ENCODE results near the gene TNK1. TPM values are rescaled to one million over a fixed set of nuclear protein-coding genes. Genes with fewer than 3 reads are reported as not detected.

TNK1 gene
- total and polyA plus RNA-seq, 2 donors (not counting 3 experiments of a cell fraction or from before 2014, with no cell fraction given) = 0.22 to 0.58 TPM

DNA sequence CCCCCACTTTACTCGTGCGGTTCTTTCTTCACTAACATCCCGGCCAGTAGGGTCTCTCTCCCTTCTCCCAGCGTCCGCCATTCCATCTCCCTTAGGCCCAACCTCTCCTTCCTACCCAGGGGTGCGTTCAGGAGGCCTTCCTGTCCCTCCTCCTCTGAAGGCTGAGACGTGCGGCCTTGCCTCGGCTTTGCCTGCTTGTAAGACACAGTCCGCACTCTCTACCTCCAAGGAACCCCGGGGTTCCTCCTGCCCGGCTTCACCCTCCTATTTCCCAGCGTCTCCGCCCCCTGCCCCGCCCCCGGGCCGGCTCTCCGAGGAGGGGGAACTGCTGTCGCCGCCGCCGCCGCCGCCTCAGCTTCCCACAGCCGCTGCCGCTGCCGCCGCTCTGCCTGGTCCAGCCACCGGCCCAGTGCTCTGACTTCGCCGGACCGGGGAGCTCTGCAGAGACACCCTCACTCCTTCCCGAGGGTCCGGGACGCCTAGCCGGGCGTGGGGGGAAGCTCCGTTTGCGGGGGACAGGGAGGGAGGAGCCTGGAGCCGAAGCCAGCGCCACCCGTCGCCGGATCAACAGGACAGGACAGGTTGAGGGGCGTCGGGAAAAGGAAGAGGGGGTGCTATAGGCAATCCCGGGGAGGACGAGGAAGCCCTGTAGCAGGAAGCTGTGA lies 57.2 kb downstream of the TNK1 start:
- TF ChIP-seq, protein P1, sequence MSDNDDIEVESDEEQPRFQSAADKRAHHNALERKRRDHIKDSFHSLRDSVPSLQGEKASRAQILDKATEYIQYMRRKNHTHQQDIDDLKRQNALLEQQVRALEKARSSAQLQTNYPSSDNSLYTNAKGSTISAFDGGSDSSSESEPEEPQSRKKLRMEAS (IDR thresholded peaks at IDR 0.05; ENCODE audit: insufficient read depth, insufficient read length) = no peak
- no peak for TF ChIP-seq POLR2A (IDR thresholded peaks at IDR 0.05; ENCODE audit: low read depth, low read length)
- no peak for TF ChIP-seq POLR2AphosphoS5 (IDR thresholded peaks at IDR 0.05; ENCODE audit: insufficient read depth, low read depth, low read length)
- TF ChIP-seq EZH2 (IDR thresholded peaks at IDR 0.05; ENCODE audit: borderline replicate concordance, low read depth, low read length, severe bottlenecking) = peak; percentile 38
- no peak for TF ChIP-seq MYC (IDR thresholded peaks at IDR 0.05; ENCODE audit: low read depth, low read length)
- TF ChIP-seq GATA2 (IDR thresholded peaks at IDR 0.05; ENCODE audit: insufficient read depth, insufficient read length, low read depth, low read length) = no peak
- TF ChIP-seq JUN (IDR thresholded peaks at IDR 0.05; ENCODE audit: borderline replicate concordance, insufficient read depth, insufficient read length, low read depth) = no peak
- no peaks in the 10 kb centered on the region for H3K79me2 ChIP-seq (ENCODE audit: control insufficient read depth, insufficient read depth, low read length)
- H3K27ac ChIP-seq (ENCODE audit: insufficient read depth, low read depth, low read length) = no peak overlapping the region
- peaks cover 20 to 28% of the 10 kb centered on the region in 2 experiments for H3K27me3 ChIP-seq (ENCODE audit: control insufficient read depth in 2 of 2, insufficient read depth in 2 of 2, low read length in 2 of 2)
- dilution Hi-C loops (cut with MboI; ENCODE audit: extremely low pct_ligation_motif_present, low sequenced_read_pairs) = no loop called here
- intact Hi-C loops (cut with micrococcal nuclease) = loop anchor here (1.0 to 5.0 kb wide), 5 partner anchors 17 to 249 kb away; partner anchors contain the start of genes CTDNEP1, ELP5, SENP3 and TP53
- no peak for FAIRE-seq
- no peak overlapping the region for H3K9ac ChIP-seq (replicated peaks; ENCODE audit: extremely low read depth, insufficient read depth, low read length)
- H3K9me3 ChIP-seq (replicated peaks; ENCODE audit: control insufficient read depth, insufficient read depth, low read length) = no peaks in the 10 kb centered on the region
- POLR2A ChIA-PET = interaction anchor here (1.2 kb wide), 1 partner anchor 34 kb away, joined by 3 read pairs; the partner anchor contains the start of gene TMEM256
- peak overlapping the region in 1 of 3 experiments; percentile 23 for H3K4me3 ChIP-seq (replicated peaks in 1 of 3; ENCODE audit: insufficient read depth in 1 of 3, low read depth in 1 of 3, low read length in 3 of 3)
- H3K9me1 ChIP-seq (replicated peaks; ENCODE audit: control insufficient read depth, extremely low read depth, insufficient read depth, low read length) = no peaks in the 10 kb centered on the region
- H3K4me1 ChIP-seq (ENCODE audit: control insufficient read depth, extremely low read depth, insufficient read depth, low read length) = peaks cover 23% of the 10 kb centered on the region
- DNase-seq (ENCODE audit: low read depth, low spot score) = peak; percentile 18
- H3K4me2 ChIP-seq (ENCODE audit: insufficient read depth, low read length) = no peak overlapping the region
- no peak overlapping the region for H2AFZ ChIP-seq (ENCODE audit: low read depth, low read length)
- BruUV-seq (replicated peaks) = no TSS peak
- CTCF ChIA-PET = interaction anchor here (0.7 to 4.4 kb wide), 10 partner anchors 7 to 151 kb away, joined by 3 to 70 read pairs (median 4); partner anchors contain the start of genes CHRNB1 and TMEM95
- H4K20me1 ChIP-seq (replicated peaks; ENCODE audit: control insufficient read depth, extremely low read depth, insufficient read depth, low read length) = no peaks in the 10 kb centered on the region
- no peaks in the 10 kb centered on the region for H3K36me3 ChIP-seq (ENCODE audit: control insufficient read depth in 2 of 2, extremely low read depth in 1 of 2, insufficient read depth in 2 of 2, low read length in 2 of 2)
